ENCODE results near the gene PSMB5.

The PSMB5 gene

GRCh38 chr14:23058654-23059504, 24.2 kb upstream of the PSMB5 start:
- no peak for DNase-seq

GRCh38 chr14:23057757-23058653, 23.3 kb upstream of the PSMB5 start:
- DNase-seq: peak; percentile 91

GRCh38 chr14:23056956-23057756, 22.5 kb upstream of the PSMB5 start, which contains the start of gene CDH24:
Gene CDH24, minus strand, starts transcription at chr14:23057520. Its CDS starts 1,787 bp downstream, at chr14:23055733.
- peak; percentile 71 for DNase-seq

- DNase-seq: peak; percentile 74
Observed at GRCh38 chr14:23056145-23056955, 21.6 kb upstream of the PSMB5 start.

- DNase-seq: no peak
Observed at GRCh38 chr14:23055621-23056144, 21.0 kb upstream of the PSMB5 start.

GRCh38 chr14:23055147-23055550, 20.4 kb upstream of the PSMB5 start:
- no peak for DNase-seq

- no peak for DNase-seq
Observed at GRCh38 chr14:23054000-23054811, 19.5 kb upstream of the PSMB5 start.

GRCh38 chr14:23053426-23053825, 18.7 kb upstream of the PSMB5 start:
- DNase-seq: no peak

GRCh38 chr14:23052671-23053070, 18.0 kb upstream of the PSMB5 start:
- no peak for DNase-seq

- DNase-seq: no peak
Observed at GRCh38 chr14:23052182-23052623, 17.5 kb upstream of the PSMB5 start.

GRCh38 chr14:23051141-23052057, 16.7 kb upstream of the PSMB5 start:
- DNase-seq: no peak

GRCh38 chr14:23049011-23049410, 14.3 kb upstream of the PSMB5 start:
- DNase-seq: no peak

- no peak for DNase-seq
Observed at GRCh38 chr14:23047751-23048693, 13.3 kb upstream of the PSMB5 start.

- no peak for DNase-seq
Observed at GRCh38 chr14:23047034-23047634, 12.4 kb upstream of the PSMB5 start.

GRCh38 chr14:23045419-23046357, 11.0 kb upstream of the PSMB5 start:
- DNase-seq: no peak

GRCh38 chr14:23044840-23045239, 10.1 kb upstream of the PSMB5 start:
- no peak for DNase-seq

- no peak for DNase-seq
Observed at GRCh38 chr14:23043754-23044153, 9.1 kb upstream of the PSMB5 start.
